ENCODE results near the gene UNC79.

DNA sequence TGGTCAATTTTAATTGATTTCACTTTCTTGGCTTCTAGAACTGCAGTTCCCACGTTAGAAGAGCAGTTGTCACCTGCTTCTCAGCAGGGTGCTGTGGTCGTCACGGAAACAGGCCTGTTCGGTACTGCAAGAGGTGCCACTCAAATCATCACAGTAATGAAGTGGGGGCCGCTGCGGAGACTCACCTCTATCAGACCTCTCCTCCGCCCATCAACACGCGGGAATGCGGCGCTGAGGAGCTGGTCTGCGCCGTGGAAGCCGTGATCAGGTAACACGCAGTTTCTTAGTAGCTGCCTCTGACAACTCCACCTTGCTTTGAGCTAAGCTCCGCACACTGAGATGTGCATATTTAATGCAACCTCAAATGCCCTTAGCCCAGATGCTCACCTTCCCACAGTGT is 107.2 kb downstream of the UNC79 start:
- TF ChIP-seq, protein P1, sequence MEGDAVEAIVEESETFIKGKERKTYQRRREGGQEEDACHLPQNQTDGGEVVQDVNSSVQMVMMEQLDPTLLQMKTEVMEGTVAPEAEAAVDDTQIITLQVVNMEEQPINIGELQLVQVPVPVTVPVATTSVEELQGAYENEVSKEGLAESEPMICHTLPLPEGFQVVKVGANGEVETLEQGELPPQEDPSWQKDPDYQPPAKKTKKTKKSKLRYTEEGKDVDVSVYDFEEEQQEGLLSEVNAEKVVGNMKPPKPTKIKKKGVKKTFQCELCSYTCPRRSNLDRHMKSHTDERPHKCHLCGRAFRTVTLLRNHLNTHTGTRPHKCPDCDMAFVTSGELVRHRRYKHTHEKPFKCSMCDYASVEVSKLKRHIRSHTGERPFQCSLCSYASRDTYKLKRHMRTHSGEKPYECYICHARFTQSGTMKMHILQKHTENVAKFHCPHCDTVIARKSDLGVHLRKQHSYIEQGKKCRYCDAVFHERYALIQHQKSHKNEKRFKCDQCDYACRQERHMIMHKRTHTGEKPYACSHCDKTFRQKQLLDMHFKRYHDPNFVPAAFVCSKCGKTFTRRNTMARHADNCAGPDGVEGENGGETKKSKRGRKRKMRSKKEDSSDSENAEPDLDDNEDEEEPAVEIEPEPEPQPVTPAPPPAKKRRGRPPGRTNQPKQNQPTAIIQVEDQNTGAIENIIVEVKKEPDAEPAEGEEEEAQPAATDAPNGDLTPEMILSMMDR (IDR thresholded peaks at IDR 0.05) = no peak
- TF ChIP-seq POLR2A (IDR thresholded peaks at IDR 0.05) = no peak

All from Peyer's patch (tissue), 4 donors.